DND-41 (cell line): ENCODE data around the gene SLC10A1.

Experiments
- ATAC-seq: fragments of 200-7000 bp; cut with Tn5 transposase; 3 replicates; pipeline ENCODE4 v1.9.1; 2021; ENCODE audit warnings: low read depth; ENCODE audit not compliant: insufficient read depth
- DNase-seq: peaks from one replicate; pipeline ENCODE4 v3.0.0-alpha.2; 2020
- H2AFZ ChIP-seq: 2 replicates; pipeline ENCODE4 v1.6.0; 2012; ENCODE audit warnings: low read depth, low read length
- H3K27ac ChIP-seq: 2 replicates; pipeline ENCODE4 v1.5.1; 2012; ENCODE audit warnings: low read length, inconsistent platforms
- H3K27me3 ChIP-seq: fragments of 200-600 bp; sonication (generic); 2 replicates; pipeline ENCODE4 v1.6.0; 2012; ENCODE audit warnings: low read length, mild to moderate bottlenecking, inconsistent platforms; ENCODE audit not compliant: insufficient read depth, poor library complexity
- H3K36me3 ChIP-seq: 2 replicates; pipeline ENCODE4 v1.5.1; 2012; ENCODE audit warnings: low read length, inconsistent platforms; ENCODE audit not compliant: insufficient read depth
- H3K4me1 ChIP-seq: 2 replicates; pipeline ENCODE4 v1.5.1; 2012; ENCODE audit warnings: mild to moderate bottlenecking, low read length; ENCODE audit not compliant: insufficient read depth
- H3K4me2 ChIP-seq: 2 replicates; pipeline ENCODE4 v1.6.0; 2012; ENCODE audit warnings: mild to moderate bottlenecking, moderate library complexity, low read length, inconsistent platforms; ENCODE audit not compliant: insufficient read depth
- H3K4me3 ChIP-seq, 2 experiments: fragments of 200-600 bp in 1 of 2; shearing (Covaris generic) in 1 of 2; 2 replicates each; pipeline ENCODE4 v1.5.1; 2012 to 2016; ENCODE audit warnings: inconsistent platforms in 2 of 2, low read length in 2 of 2, mild to moderate bottlenecking in 2 of 2, low read depth in 1 of 2, moderate library complexity in 1 of 2
- H3K79me2 ChIP-seq: 2 replicates; pipeline ENCODE4 v1.6.0; 2012; ENCODE audit warnings: low read length, inconsistent platforms; ENCODE audit not compliant: insufficient read depth
- H3K9ac ChIP-seq: 2 replicates; pipeline ENCODE4 v1.6.0; 2012; ENCODE audit warnings: low read depth, mild to moderate bottlenecking, inconsistent platforms, low read length, moderate library complexity
- H3K9me3 ChIP-seq: 2 replicates; pipeline ENCODE4 v1.5.1; 2012; ENCODE audit warnings: low read length, moderate library complexity, mild to moderate bottlenecking, inconsistent platforms; ENCODE audit not compliant: insufficient read depth, severe bottlenecking
- H4K20me1 ChIP-seq: 2 replicates; pipeline ENCODE4 v1.6.0; 2012; ENCODE audit warnings: low read length; ENCODE audit not compliant: insufficient read depth
- CTCF ChIP-seq: IDR thresholded peaks from 2 replicates; pipeline ENCODE4 v1.5.1; 2012; ENCODE audit warnings: borderline replicate concordance, low read length, moderate library complexity, mild to moderate bottlenecking; ENCODE audit not compliant: poor library complexity, severe bottlenecking; ENCODE audit errors: extremely low read depth
- EZH2 ChIP-seq: IDR thresholded peaks from 3 replicates; pipeline ENCODE4 v1.6.1; 2012; ENCODE audit warnings: borderline replicate concordance, low read depth, mild to moderate bottlenecking, moderate library complexity, low read length, inconsistent platforms; ENCODE audit not compliant: severe bottlenecking

The SLC10A1 gene

GRCh38 chr14:69838881-69839416 is 41.9 kb upstream of the SLC10A1 start:
- Histone ChIP-seq H4K20me1 (no peaks in the 10 kb centered on the region), H3K9me3 (no peaks in the 10 kb centered on the region), H3K4me1 (no peaks in the 10 kb centered on the region), H3K4me2 (no peak overlapping the region), H3K4me3 (no peak overlapping the region), H2AFZ (no peak overlapping the region), H3K27me3 (peaks cover 34% of the 10 kb centered on the region), H3K9ac (no peak overlapping the region), H3K27ac (no peak overlapping the region), H3K79me2 (no peaks in the 10 kb centered on the region), H3K36me3 (no peaks in the 10 kb centered on the region)
- ATAC-seq (no peak), DNase-seq (no peak)
- TF ChIP-seq EZH2 (no peak), CTCF (peak; percentile 12)

- no peak overlapping the region for H3K4me3 ChIP-seq
- DNase-seq (no peak), ATAC-seq (no peak)
- H3K36me3 ChIP-seq, result no peaks in the 10 kb centered on the region
- no peaks in the 10 kb centered on the region for H3K79me2 ChIP-seq
- no peak overlapping the region for H3K27ac ChIP-seq
- H3K9me3 ChIP-seq, result no peaks in the 10 kb centered on the region
- no peaks in the 10 kb centered on the region for H3K27me3 ChIP-seq
- H3K4me2 ChIP-seq, result no peak overlapping the region
- TF ChIP-seq CTCF (no peak), EZH2 (no peak)
- H3K9ac ChIP-seq, result no peak overlapping the region
- no peaks in the 10 kb centered on the region for H4K20me1 ChIP-seq
- H2AFZ ChIP-seq, result no peak overlapping the region
- no peaks in the 10 kb centered on the region for H3K4me1 ChIP-seq
These were observed 31.8 kb upstream of the SLC10A1 start for GRCh38 chr14:69828879-69829278.

DNA sequence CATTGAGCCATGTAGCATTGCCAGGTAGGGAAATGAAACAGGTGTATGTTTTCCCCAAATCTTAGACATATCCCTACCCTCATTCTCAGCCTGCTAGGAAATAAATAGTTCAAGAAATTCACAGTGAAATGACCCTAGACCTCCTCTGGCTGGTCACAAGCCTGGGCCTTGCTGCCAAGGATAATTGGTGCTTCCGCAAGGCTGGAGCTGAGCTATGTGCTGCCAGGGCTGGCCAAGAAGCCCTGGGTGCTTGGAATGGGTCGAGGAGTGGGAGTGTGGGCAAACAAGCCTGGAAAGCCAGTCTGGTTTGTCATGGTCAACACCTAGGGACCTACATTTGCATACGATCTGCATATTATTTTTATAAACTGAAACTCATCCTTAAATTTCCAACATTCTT is 31.3 kb upstream of the SLC10A1 start:
- H3K27ac ChIP-seq, result no peak overlapping the region
- no peak overlapping the region for H3K4me3 ChIP-seq
- ATAC-seq, result no peak
- H2AFZ ChIP-seq, result no peak overlapping the region
- H3K4me2 ChIP-seq, result no peak overlapping the region
- no peaks in the 10 kb centered on the region for H3K4me1 ChIP-seq
- no peak for DNase-seq
- no peak overlapping the region for H3K9ac ChIP-seq
- H4K20me1 ChIP-seq, result no peaks in the 10 kb centered on the region
- no peak for TF ChIP-seq CTCF
- no peak for TF ChIP-seq EZH2
- no peaks in the 10 kb centered on the region for H3K9me3 ChIP-seq
- no peaks in the 10 kb centered on the region for H3K27me3 ChIP-seq
- H3K36me3 ChIP-seq, result no peaks in the 10 kb centered on the region
- no peaks in the 10 kb centered on the region for H3K79me2 ChIP-seq

- Histone ChIP-seq H2AFZ (no peak overlapping the region), H3K79me2 (no peaks in the 10 kb centered on the region), H3K9me3 (no peaks in the 10 kb centered on the region), H3K27me3 (no peaks in the 10 kb centered on the region), H3K4me2 (no peak overlapping the region), H3K27ac (no peak overlapping the region), H3K4me1 (no peaks in the 10 kb centered on the region), H3K4me3 (no peak overlapping the region), H3K36me3 (no peaks in the 10 kb centered on the region), H3K9ac (no peak overlapping the region), H4K20me1 (no peaks in the 10 kb centered on the region)
- DNase-seq (no peak), ATAC-seq (no peak)
- TF ChIP-seq EZH2 (no peak), CTCF (no peak)
These were observed 30.5 kb upstream of the SLC10A1 start for GRCh38 chr14:69827560-69827959.
